Cardiac fibroblast (primary cell): ENCODE data around the gene E2F8.
A peak's percentile ranks its signal among the peaks of the same experiment; 100 is the strongest.

Source experiments
- DNase-seq, 2 donors: peaks; one replicate each; pipeline versions ENCODE4 v3.0.0 to v3.0.0-alpha.2; 2010; ENCODE audit warnings: low read depth in 2 of 2
- H3K4me3 ChIP-seq, 2 donors: replicated peaks in 1 of 2; 1 replicate in 1 of 2; 2 replicates in 1 of 2; pipeline ENCODE4 v1.5.1; 2011; ENCODE audit warnings: low read depth in 2 of 2, low read length in 2 of 2, mild to moderate bottlenecking in 2 of 2, moderate library complexity in 1 of 2
- CTCF ChIP-seq: IDR thresholded peaks from one replicate; pipeline ENCODE4 v1.5.1; 2011; ENCODE audit warnings: low read depth, mild to moderate bottlenecking, low read length, inconsistent platforms

The E2F8 gene

GRCh38 chr11:19199771-19200170, 41.0 kb downstream of the E2F8 start:
- TF ChIP-seq CTCF, result no peak
- H3K4me3 ChIP-seq, result no peak overlapping the region
- peak in 1 of 2 donors; percentile 41 for DNase-seq

GRCh38 chr11:19199048-19199447, 41.7 kb downstream of the E2F8 start:
- no peak overlapping the region for H3K4me3 ChIP-seq
- no peak for DNase-seq
- TF ChIP-seq CTCF, result no peak

GRCh38 chr11:19196432-19196831, 44.3 kb downstream of the E2F8 start:
- no peak for DNase-seq
- TF ChIP-seq CTCF, result no peak
- H3K4me3 ChIP-seq, result no peak overlapping the region

- DNase-seq, result no peak
- H3K4me3 ChIP-seq, result no peak overlapping the region
- TF ChIP-seq CTCF, result no peak
These were observed 46.0 kb downstream of the E2F8 start for GRCh38 chr11:19194620-19195308.

- DNase-seq, result peak in 1 of 2 donors; percentile 20
- no peak overlapping the region for H3K4me3 ChIP-seq
- TF ChIP-seq CTCF, result no peak
These were observed 46.8 kb downstream of the E2F8 start for GRCh38 chr11:19193916-19194315.

GRCh38 chr11:19191530-19192169, 49.1 kb downstream of the E2F8 start:
- DNase-seq, result peak in 1 of 2 donors; percentile 9
- TF ChIP-seq CTCF, result no peak
- H3K4me3 ChIP-seq, result no peak overlapping the region
